PC-9 (cell line): Measurements from ENCODE around the gene TMEM86A. TPM values are rescaled to one million over a fixed set of nuclear protein-coding genes. Genes with fewer than 3 reads are reported as not detected.
"Not testable (repeated sequence)": the region's sequence is repeated elsewhere in the genome, so short reads cannot be mapped to it uniquely, and the experiment has no call there.

ENCODE experiments used
- BruUV-seq: library from RNA; stranded (reverse); fragments of 400-500 nt; replicated peaks from 2 replicates; lab custom pipeline; 2021; lab: Mats Ljungman, UMichigan
- CTCF ChIA-PET: fragments of 300-600 bp; sonication (Branson Sonifier 250); formaldehyde crosslinking; loops from one replicate; lab custom pipeline; 2022; ENCODE audit warnings: antibody characterized with exemption; lab: Charles Lee
- POLR2A ChIA-PET: fragments of 300-600 bp; sonication (Branson Sonifier 250); formaldehyde crosslinking; loops from one replicate; lab custom pipeline; 2022; ENCODE audit warnings: antibody characterized with exemption; ENCODE audit not compliant: unreplicated experiment; lab: Charles Lee
- DNase-seq, 2 experiments: peaks; one replicate each; pipeline versions ENCODE4 v3.0.0 to v3.0.0-alpha.2; 2015 to 2022; ENCODE audit warnings: mixed read lengths in 1 of 2
- H2AFZ ChIP-seq: fragments of 200-600 bp; sonication (generic); 2 replicates; pipeline ENCODE4 v1.8.1; 2017; ENCODE audit warnings: antibody characterized with exemption
- H3F3A ChIP-seq: fragments of 200-600 bp; sonication (generic); 2 replicates; pipeline ENCODE4 v1.8.1; 2017; ENCODE audit warnings: antibody characterized with exemption, mild to moderate bottlenecking, low read depth; ENCODE audit not compliant: insufficient read depth
- H3K27ac ChIP-seq: fragments of 200-600 bp; sonication (generic); 2 replicates; pipeline ENCODE4 v1.6.1; 2016; ENCODE audit warnings: mixed run types
- H3K27me3 ChIP-seq: fragments of 200-600 bp; sonication (generic); 2 replicates; pipeline ENCODE4 v1.6.1; 2016; ENCODE audit warnings: low read depth, mixed run types; ENCODE audit not compliant: insufficient read depth
- H3K36me3 ChIP-seq: fragments of 200-600 bp; sonication (generic); 2 replicates; pipeline ENCODE4 v1.6.1; 2016; ENCODE audit warnings: low read depth, mixed run types
- H3K4me1 ChIP-seq: fragments of 200-600 bp; sonication (generic); replicated peaks from 2 replicates; pipeline ENCODE4 v1.6.1; 2016; ENCODE audit warnings: mixed run types; ENCODE audit not compliant: insufficient read depth
- H3K4me2 ChIP-seq: fragments of 200-600 bp; sonication (generic); 2 replicates; pipeline ENCODE4 v1.6.1; 2017; ENCODE audit warnings: mixed run types
- H3K4me3 ChIP-seq: fragments of 200-600 bp; sonication (generic); 2 replicates; pipeline ENCODE4 v1.6.1; 2016; ENCODE audit warnings: mixed run types
- H3K79me2 ChIP-seq: fragments of 200-600 bp; sonication (generic); 2 replicates; pipeline ENCODE4 v1.6.1; 2017; ENCODE audit warnings: low read depth, mixed run types
- H3K9me2 ChIP-seq: fragments of 200-600 bp; sonication (generic); 2 replicates; pipeline ENCODE4 v1.8.1; 2017; ENCODE audit warnings: mild to moderate bottlenecking; ENCODE audit not compliant: insufficient read depth
- H3K9me3 ChIP-seq: fragments of 200-600 bp; sonication (generic); 2 replicates; pipeline ENCODE4 v1.8.1; 2016; ENCODE audit warnings: low read depth; ENCODE audit not compliant: insufficient read depth
- H4K20me1 ChIP-seq: fragments of 200-600 bp; sonication (generic); 2 replicates; pipeline ENCODE4 v1.8.1; 2017; ENCODE audit not compliant: insufficient read depth
- CTCF ChIP-seq: fragments of 200-600 bp; sonication (generic); conservative IDR thresholded peaks from 2 replicates; pipeline ENCODE4 v1.6.1; 2017; ENCODE audit warnings: mixed run types, antibody characterized with exemption, mild to moderate bottlenecking, moderate library complexity
- EZH2 ChIP-seq: fragments of 200-600 bp; sonication (generic); IDR thresholded peaks from 2 replicates; pipeline ENCODE4 v1.8.0; 2017; ENCODE audit warnings: antibody characterized with exemption, low read depth
- intact Hi-C: fragments of 100-400 bp; cut with micrococcal nuclease; formaldehyde crosslinking; loops from one replicate; pipeline ENCODE4 v1.10.0; 2022; ENCODE audit not compliant: unreplicated experiment
- total RNA-seq: library from RNA; stranded (reverse); gene quantifications from 2 replicates; pipeline ENCODE4 v1.2.3, GENCODE V29; 2021

Gene TMEM86A
- total RNA-seq, 1 experiment from 2014 or later: 2.1 TPM

DNA sequence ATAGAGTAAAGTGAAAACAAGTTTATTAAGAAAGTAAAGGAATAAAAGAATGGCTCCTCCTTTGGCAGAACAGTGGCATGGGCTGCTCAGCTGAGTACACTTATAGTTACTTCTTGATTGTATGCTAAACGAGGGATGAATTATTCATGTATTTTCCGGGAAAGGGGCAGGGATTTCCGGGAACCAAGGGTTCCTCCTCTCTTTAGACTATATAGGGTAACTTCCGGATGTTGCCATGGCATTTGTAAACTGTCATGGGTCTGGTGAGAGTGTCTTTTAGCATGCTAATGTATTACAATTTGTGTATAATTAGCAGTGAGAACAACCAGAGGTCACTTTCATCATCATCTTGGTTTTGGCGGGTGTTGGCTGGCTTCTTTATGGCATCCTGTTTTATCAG is 40.9 kb upstream of the TMEM86A start:
- H3K9me2 ChIP-seq: no peaks in the 10 kb centered on the region
- POLR2A ChIA-PET: no interaction called here
- H3K4me1 ChIP-seq: no peaks in the 10 kb centered on the region
- BruUV-seq: no TSS peak
- DNase-seq: no peak
- CTCF ChIA-PET: no interaction called here
- no peak overlapping the region for H2AFZ ChIP-seq
- no peak for TF ChIP-seq CTCF
- no peak for TF ChIP-seq EZH2
- H3K9me3 ChIP-seq: no peaks in the 10 kb centered on the region
- no peak overlapping the region for H3K27ac ChIP-seq
- H3K4me2 ChIP-seq: no peak overlapping the region
- no peaks in the 10 kb centered on the region for H4K20me1 ChIP-seq
- peaks cover 10% of the 10 kb centered on the region; the same call in 1 of the 2 replicates for H3K27me3 ChIP-seq
- H3K79me2 ChIP-seq: no peaks in the 10 kb centered on the region
- no peak overlapping the region for H3K4me3 ChIP-seq
- no peaks in the 10 kb centered on the region for H3F3A ChIP-seq
- no peaks in the 10 kb centered on the region for H3K36me3 ChIP-seq
- intact Hi-C loops: loop anchor here (10.0 kb wide), 1 partner anchor 413 kb away; the partner anchor contains the start of gene SAA2

DNA sequence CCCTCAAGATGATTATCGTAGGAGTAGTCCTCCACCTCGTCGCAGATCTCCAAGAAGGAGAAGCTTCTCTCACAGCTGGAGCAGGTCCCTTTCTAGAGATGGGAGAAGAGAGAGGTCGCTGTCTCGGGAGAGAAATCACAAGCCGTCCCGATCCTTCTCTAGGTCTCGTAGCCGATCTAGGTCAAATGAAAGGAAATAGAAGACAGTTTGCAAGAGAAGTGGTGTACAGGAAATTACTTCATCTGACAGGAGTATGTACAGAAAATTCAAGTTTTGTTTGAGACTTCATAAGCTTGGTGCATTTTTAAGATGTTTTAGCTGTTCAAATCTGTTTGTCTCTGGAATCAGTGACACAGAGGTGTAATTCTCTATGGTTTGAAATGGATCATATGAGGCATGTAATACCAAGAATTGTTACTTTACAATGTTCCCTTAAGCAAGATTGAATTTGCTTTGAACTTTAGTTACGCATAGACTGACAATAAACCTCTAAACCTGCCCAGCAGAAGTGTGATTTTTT is 33.2 kb upstream of the TMEM86A start:
- H3K4me3 ChIP-seq, H3K79me2 ChIP-seq, H4K20me1 ChIP-seq, H2AFZ ChIP-seq, H3K27ac ChIP-seq, H3K4me2 ChIP-seq, BruUV-seq, H3K27me3 ChIP-seq, H3K9me3 ChIP-seq, CTCF ChIA-PET, DNase-seq, H3K9me2 ChIP-seq, intact Hi-C loops, H3K36me3 ChIP-seq: not testable (repeated sequence)
- peaks cover 37% of the 10 kb centered on the region for H3K4me1 ChIP-seq
- POLR2A ChIA-PET: interaction anchor here (0.7 kb wide), 1 partner anchor 662 kb away, joined by 4 read pairs; no protein-coding TSS in a partner anchor
- peaks cover 20% of the 10 kb centered on the region for H3F3A ChIP-seq

DNA sequence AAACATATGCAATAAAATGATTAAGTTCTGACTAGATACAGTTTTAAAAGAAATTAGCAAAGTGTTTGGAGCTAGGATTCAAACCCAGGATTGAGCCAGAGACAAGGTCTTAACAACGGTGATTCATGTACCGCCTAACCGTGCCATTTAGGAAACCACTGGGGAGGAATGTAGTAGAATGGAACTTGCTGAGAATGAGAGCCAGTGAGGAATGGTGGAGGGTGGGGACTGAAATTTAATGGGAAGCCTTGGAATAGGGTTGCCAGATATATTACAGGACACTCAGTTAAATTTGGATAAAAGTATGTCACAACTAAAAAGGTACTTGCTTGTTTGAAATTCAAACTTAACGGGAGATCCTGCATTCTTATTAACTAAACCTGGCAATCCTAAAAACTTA is 30.4 kb upstream of the TMEM86A start:
- peak overlapping the region; percentile 66; the same call in 1 of the 2 replicates for H2AFZ ChIP-seq
- H3K4me2 ChIP-seq: peak overlapping the region; percentile 75
- TF ChIP-seq EZH2 (no peak), CTCF (no peak)

More for the DNA sequence above, 30.4 kb upstream of the TMEM86A start:
- peaks cover 52% of the 10 kb centered on the region for H3K4me1 ChIP-seq
- no peak for DNase-seq
- H3K9me3 ChIP-seq: no peaks in the 10 kb centered on the region
- peaks cover 35% of the 10 kb centered on the region for H3F3A ChIP-seq
- H3K4me3 ChIP-seq: no peak overlapping the region
- no peaks in the 10 kb centered on the region for H4K20me1 ChIP-seq
- BruUV-seq: no TSS peak
- peak overlapping the region; percentile 85 for H3K27ac ChIP-seq
- H3K79me2 ChIP-seq: no peaks in the 10 kb centered on the region
- intact Hi-C loops: loop anchor here (2.0 kb wide), 1 partner anchor 33 kb away; the partner anchor contains the start of gene SPTY2D1
- no peaks in the 10 kb centered on the region for H3K9me2 ChIP-seq
- ChIA-PET CTCF (interaction anchor here (0.6 kb wide), 2 partner anchors 13 to 296 kb away, joined by 5 to 7 read pairs; no protein-coding TSS in a partner anchor), POLR2A (no interaction called here)
- H3K27me3 ChIP-seq: no peaks in the 10 kb centered on the region
- H3K36me3 ChIP-seq: no peaks in the 10 kb centered on the region
